Measurements from ENCODE around the gene MPP2. TPM values are rescaled to one million over a fixed set of nuclear protein-coding genes. Genes with fewer than 3 reads are reported as not detected.

MPP2 gene
- polyA plus RNA-seq, 1 donor from 2014 or later, result 25.5 TPM

- H3K27ac ChIP-seq (ENCODE audit: low read length), result peak overlapping the region; percentile 95
- peak overlapping the region; percentile 33 for H3K4me2 ChIP-seq (ENCODE audit: low read length)
- H3K4me3 ChIP-seq (ENCODE audit: low read length), result peak overlapping the region; percentile 96
- H3K9me3 ChIP-seq (ENCODE audit: low read length), result no peaks in the 10 kb centered on the region
- H3K79me2 ChIP-seq (replicated peaks; ENCODE audit: insufficient read depth, low read length), result peaks cover 17% of the 10 kb centered on the region
- TF ChIP-seq POLR2AphosphoS5 (IDR thresholded peaks at IDR 0.05) (no peak), RAD21 (conservative IDR thresholded peaks at IDR 0.05) (no peak), TAF1 (IDR thresholded peaks at IDR 0.05; ENCODE audit: low read depth) (peak; percentile 31), REST (IDR thresholded peaks at IDR 0.05; ENCODE audit: borderline replicate concordance) (no peak), EP300 (conservative IDR thresholded peaks at IDR 0.05; ENCODE audit: poor library complexity, severe bottlenecking) (no peak), MXI1 (conservative IDR thresholded peaks at IDR 0.05; ENCODE audit: poor library complexity, severe bottlenecking) (no peak), EZH2 (IDR thresholded peaks at IDR 0.05; ENCODE audit: borderline replicate concordance, insufficient read depth, low read length, poor library complexity, severe bottlenecking) (no peak)
- H3K9me2 ChIP-seq (ENCODE audit: insufficient read depth, low read length), result no peaks in the 10 kb centered on the region
- no peaks in the 10 kb centered on the region for H3K36me3 ChIP-seq (ENCODE audit: insufficient read depth, low read length)
- H2AFZ ChIP-seq (ENCODE audit: low read depth, low read length), result peak overlapping the region; percentile 95
- peak overlapping the region; percentile 99 for H3K9ac ChIP-seq (ENCODE audit: low read length)
- H3K27me3 ChIP-seq (ENCODE audit: insufficient read depth, low read depth, low read length), result no peaks in the 10 kb centered on the region
- H4K20me1 ChIP-seq (ENCODE audit: insufficient read depth), result no peaks in the 10 kb centered on the region
- H3F3A ChIP-seq (ENCODE audit: insufficient read depth, low read length, poor library complexity, severe bottlenecking), result no peaks in the 10 kb centered on the region
Measured at GRCh38 chr17:43906951-43907424, 348 bp downstream of the MPP2 start.

- no peaks in the 10 kb centered on the region for H3K27me3 ChIP-seq (ENCODE audit: insufficient read depth, low read depth, low read length)
- H4K20me1 ChIP-seq (ENCODE audit: insufficient read depth), result no peaks in the 10 kb centered on the region
- H3K36me3 ChIP-seq (ENCODE audit: insufficient read depth, low read length), result no peaks in the 10 kb centered on the region
- peak overlapping the region; percentile 99 for H3K9ac ChIP-seq (ENCODE audit: low read length)
- H3K79me2 ChIP-seq (replicated peaks; ENCODE audit: insufficient read depth, low read length), result peaks cover 17% of the 10 kb centered on the region
- H3K27ac ChIP-seq (ENCODE audit: low read length), result peak overlapping the region; percentile 95
- H3K9me2 ChIP-seq (ENCODE audit: insufficient read depth, low read length), result no peaks in the 10 kb centered on the region
- peak overlapping the region; percentile 86 for H3K4me2 ChIP-seq (ENCODE audit: low read length)
- H3K9me3 ChIP-seq (ENCODE audit: low read length), result no peaks in the 10 kb centered on the region
- H3F3A ChIP-seq (ENCODE audit: insufficient read depth, low read length, poor library complexity, severe bottlenecking), result no peaks in the 10 kb centered on the region
- TF ChIP-seq TAF1 (IDR thresholded peaks at IDR 0.05; ENCODE audit: low read depth) (peak; percentile 43), CTCF (IDR thresholded peaks at IDR 0.05; ENCODE audit: poor library complexity, severe bottlenecking) (no peak), MXI1 (conservative IDR thresholded peaks at IDR 0.05; ENCODE audit: poor library complexity, severe bottlenecking) (peak; percentile 24), SMC3 (conservative IDR thresholded peaks at IDR 0.05; ENCODE audit: poor library complexity) (peak; percentile 11), REST (IDR thresholded peaks at IDR 0.05; ENCODE audit: borderline replicate concordance) (peak; percentile 69), EZH2 (IDR thresholded peaks at IDR 0.05; ENCODE audit: borderline replicate concordance, insufficient read depth, low read length, poor library complexity, severe bottlenecking) (no peak), POLR2AphosphoS5 (IDR thresholded peaks at IDR 0.05) (peak; percentile 47), EP300 (conservative IDR thresholded peaks at IDR 0.05; ENCODE audit: poor library complexity, severe bottlenecking) (peak; percentile 12), RAD21 (conservative IDR thresholded peaks at IDR 0.05) (peak; percentile 9)
- peak overlapping the region; percentile 96 for H3K4me3 ChIP-seq (ENCODE audit: low read length)
- H2AFZ ChIP-seq (ENCODE audit: low read depth, low read length), result peak overlapping the region; percentile 95
Measured at GRCh38 chr17:43905985-43906852, 1.1 kb downstream of the MPP2 start.
